Measurements from ENCODE around the gene ATF7.

DNA sequence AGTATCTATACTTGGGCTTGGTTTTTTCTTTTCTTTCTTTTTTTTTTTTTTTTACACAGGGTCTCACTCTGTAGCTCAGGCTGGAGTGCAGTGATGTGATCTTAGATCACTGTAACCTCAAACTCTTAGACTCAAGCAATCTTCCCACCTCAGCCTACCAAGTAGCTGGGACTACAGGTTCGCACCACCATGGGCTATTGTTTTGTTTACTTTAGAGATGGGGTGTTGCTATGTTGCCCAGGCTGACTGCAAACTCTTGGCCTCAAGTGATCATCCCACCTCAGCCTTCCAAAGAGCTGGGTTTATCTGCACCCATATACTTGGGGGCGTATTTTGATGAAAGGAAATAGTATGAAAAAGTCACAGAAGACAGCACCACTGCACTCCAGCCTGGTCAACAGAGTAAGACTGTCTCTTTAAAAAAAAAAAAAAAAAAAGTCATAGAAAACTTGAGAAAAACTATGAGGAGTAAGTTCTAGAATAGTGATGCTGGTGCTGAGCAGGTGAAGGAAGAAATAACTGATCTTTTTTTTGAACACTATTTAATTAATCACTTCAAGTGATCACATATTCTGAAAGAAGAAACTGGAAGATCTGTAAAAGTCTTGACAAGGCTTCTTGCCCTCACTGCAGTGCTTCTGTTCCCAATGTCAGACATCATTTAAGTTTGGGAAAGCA lies 65.1 kb downstream of the ATF7 start:
- TF ChIP-seq, protein P1, sequence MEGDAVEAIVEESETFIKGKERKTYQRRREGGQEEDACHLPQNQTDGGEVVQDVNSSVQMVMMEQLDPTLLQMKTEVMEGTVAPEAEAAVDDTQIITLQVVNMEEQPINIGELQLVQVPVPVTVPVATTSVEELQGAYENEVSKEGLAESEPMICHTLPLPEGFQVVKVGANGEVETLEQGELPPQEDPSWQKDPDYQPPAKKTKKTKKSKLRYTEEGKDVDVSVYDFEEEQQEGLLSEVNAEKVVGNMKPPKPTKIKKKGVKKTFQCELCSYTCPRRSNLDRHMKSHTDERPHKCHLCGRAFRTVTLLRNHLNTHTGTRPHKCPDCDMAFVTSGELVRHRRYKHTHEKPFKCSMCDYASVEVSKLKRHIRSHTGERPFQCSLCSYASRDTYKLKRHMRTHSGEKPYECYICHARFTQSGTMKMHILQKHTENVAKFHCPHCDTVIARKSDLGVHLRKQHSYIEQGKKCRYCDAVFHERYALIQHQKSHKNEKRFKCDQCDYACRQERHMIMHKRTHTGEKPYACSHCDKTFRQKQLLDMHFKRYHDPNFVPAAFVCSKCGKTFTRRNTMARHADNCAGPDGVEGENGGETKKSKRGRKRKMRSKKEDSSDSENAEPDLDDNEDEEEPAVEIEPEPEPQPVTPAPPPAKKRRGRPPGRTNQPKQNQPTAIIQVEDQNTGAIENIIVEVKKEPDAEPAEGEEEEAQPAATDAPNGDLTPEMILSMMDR (IDR thresholded peaks at IDR 0.05; ENCODE audit: extremely low read depth in 1 of 2, insufficient read depth in 1 of 2, low read depth in 1 of 2, low read length in 2 of 2): no peak
- no peak for TF ChIP-seq POLR2A (IDR thresholded peaks at IDR 0.05; ENCODE audit: low read depth, low read length)
- TF ChIP-seq JUN (IDR thresholded peaks at IDR 0.05; ENCODE audit: borderline replicate concordance, insufficient read depth, insufficient read length, low read depth): no peak
- TF ChIP-seq EZH2 (IDR thresholded peaks at IDR 0.05; ENCODE audit: borderline replicate concordance, low read depth, low read length, severe bottlenecking): no peak
